Activated T-cell treated with anti-CD3 and anti-CD28 coated beads, Interleukin-2, amount 50 U/mL, for 1 hour (primary cell): ENCODE data around the gene BMPR1B.
"Not testable (repeated sequence)": the region's sequence is repeated elsewhere in the genome, so short reads cannot be mapped to it uniquely, and the experiment has no call there.

Experiments
- DNase-seq: peaks from one replicate; pipeline ENCODE4 v3.0.0-alpha.2; 2020

Gene BMPR1B

GRCh38 chr4:95049551-95050233 lies 291.9 kb downstream of the BMPR1B start:
- DNase-seq: no peak

DNA sequence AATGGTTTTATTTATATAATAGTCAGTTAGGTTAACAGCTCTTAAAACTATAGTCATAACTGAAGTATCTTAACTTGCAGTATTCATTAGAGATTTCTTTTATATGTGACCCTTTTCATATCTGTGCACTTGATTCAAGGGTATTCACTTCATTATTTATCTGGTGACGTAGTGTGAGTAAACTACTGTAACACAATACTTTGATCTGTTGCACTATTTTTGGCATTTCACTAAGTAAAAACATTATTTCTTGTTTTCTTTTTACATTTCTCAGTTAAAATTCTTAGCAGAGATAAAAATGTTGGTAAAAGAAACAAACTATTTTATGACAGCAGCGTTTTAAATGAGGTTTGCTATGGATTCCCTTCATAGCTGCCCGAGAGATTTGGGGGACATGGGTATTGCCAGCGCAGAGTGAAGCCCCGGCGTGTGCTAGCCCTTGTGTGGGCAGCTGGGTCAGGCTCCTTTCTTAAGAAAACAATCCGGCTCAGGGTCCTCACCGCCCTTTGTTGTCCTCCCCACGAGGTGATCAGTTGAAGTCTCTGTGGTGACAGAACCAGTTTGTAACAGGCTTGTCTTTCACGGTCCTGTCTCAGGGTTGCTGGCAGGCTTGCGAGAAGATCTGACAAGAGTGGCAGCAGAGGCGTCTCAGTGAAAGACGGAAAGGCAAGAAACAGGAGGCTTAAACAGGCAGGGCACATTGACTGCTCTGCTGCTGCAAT lies 293.4 kb downstream of the BMPR1B start:
- DNase-seq: no peak

- DNase-seq: no peak
These were observed 293.9 kb downstream of the BMPR1B start for GRCh38 chr4:95051702-95052020.

- DNase-seq: no peak
These were observed 301.2 kb downstream of the BMPR1B start for GRCh38 chr4:95058991-95059390.

DNA sequence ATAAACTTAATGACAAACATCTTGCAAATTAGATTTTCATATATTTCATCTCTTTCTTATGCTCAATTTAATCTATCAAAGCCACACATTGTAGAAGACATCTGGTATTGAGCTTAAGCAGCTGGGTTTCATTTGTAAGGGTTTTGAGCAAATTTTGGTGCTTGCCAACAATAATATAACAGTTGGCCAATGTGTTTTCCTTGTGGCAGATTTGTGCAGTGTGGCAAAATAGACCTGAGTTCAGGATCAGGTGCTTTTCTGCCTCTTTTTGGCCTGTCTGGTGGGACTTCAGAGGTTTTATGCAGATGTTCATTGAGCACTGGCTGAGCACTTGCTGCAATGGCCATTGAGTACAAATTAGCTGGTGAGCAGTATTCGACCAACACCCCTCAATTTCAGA lies 301.9 kb downstream of the BMPR1B start:
- no peak for DNase-seq

DNA sequence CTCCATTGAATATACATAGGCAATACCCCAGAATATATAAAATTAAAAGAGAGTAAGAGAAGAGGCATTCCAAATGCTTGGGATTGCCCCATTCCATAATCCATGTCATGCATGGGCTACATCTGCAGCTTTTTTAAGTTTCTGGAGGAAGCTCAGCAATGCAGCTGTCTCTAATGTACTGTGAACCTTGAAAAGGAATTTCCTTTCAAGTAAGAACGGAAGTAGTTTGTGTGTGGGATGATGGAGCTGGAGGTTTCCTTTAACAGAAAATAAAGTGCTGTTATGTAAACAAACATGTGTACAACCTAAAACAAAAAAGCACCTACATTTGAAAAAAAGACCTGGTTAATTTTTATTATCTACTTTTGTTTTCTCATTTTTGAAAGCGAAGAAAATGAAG lies 303.5 kb downstream of the BMPR1B start:
- no peak for DNase-seq

GRCh38 chr4:95061801-95062200 lies 304.0 kb downstream of the BMPR1B start:
- DNase-seq: not testable (repeated sequence)

- DNase-seq: no peak
These were observed 308.3 kb downstream of the BMPR1B start for GRCh38 chr4:95066050-95066449.

- DNase-seq: no peak
These were observed 310.6 kb downstream of the BMPR1B start for GRCh38 chr4:95068401-95068800.

DNA sequence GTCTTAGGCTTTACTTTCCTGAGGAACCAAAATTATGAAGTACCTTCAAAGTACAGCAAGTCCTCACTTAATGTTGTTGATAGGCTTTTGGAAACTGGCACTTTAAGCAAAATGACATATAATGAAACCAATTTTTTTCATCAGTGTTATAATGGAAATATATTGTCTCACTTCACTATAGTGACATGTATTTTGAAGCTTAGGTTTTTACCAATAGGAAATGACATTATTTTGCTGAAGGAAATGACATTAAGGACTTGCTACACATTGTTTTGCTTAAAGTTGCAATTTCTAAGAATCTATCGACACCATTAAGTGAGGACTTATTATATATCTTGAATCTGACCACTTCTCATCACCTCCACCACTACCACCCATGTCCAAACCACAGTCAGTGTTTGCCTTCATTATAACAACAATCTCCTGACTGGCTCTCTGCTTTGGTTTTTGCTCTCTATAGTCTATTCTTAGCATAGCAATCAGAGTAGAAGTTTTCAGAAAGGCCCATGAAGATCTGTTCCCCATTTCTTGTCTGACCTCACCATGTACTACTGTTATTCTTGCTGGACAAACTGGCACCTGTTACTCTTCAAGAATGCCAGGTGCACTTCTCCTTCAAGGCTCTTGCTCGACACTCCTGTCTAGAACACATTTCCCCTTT lies 311.2 kb downstream of the BMPR1B start:
- DNase-seq: no peak

DNA sequence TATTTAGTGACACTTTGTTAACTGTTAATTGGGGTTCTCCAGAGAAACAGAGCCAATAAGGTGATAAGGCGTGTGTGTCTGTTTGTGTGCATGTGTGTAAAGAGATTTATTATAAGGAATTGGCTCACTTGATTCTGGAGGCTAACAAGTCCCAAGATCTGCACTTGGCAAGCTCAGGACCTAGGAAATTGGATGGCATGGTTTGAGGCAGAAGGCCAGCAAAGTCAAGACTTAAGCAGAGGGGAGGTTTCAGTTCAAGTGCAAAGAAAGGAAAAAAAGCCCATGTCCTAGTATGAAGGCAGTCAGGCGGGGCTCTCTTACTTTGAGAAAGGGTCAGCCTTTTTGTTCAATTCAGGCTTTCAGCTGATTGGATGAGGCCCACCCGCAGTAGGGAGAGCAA lies 314.1 kb downstream of the BMPR1B start:
- no peak for DNase-seq

GRCh38 chr4:95073646-95074045 lies 315.9 kb downstream of the BMPR1B start:
- DNase-seq: no peak

DNA sequence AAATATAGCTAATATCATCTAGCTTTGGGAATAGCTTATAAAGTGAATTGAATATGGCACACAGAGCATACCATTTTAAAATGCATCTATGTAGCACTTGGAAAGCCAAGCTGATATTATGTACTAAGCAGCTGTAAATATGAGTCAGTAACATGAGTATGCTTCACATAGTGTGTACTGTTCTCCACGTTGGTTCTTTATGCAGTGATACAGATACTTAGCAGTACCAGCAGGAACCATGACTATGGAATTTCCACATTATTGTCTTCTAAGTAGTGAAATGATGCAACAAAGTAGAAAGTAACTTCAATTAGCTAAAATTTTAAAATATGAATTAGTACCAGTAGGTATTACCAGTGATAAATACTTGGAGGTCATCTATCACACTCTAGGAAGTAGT lies 320.1 kb downstream of the BMPR1B start:
- no peak for DNase-seq

- DNase-seq: no peak
These were observed 323.2 kb downstream of the BMPR1B start for GRCh38 chr4:95080969-95081368.

GRCh38 chr4:95084584-95084983 lies 326.8 kb downstream of the BMPR1B start:
- no peak for DNase-seq

DNA sequence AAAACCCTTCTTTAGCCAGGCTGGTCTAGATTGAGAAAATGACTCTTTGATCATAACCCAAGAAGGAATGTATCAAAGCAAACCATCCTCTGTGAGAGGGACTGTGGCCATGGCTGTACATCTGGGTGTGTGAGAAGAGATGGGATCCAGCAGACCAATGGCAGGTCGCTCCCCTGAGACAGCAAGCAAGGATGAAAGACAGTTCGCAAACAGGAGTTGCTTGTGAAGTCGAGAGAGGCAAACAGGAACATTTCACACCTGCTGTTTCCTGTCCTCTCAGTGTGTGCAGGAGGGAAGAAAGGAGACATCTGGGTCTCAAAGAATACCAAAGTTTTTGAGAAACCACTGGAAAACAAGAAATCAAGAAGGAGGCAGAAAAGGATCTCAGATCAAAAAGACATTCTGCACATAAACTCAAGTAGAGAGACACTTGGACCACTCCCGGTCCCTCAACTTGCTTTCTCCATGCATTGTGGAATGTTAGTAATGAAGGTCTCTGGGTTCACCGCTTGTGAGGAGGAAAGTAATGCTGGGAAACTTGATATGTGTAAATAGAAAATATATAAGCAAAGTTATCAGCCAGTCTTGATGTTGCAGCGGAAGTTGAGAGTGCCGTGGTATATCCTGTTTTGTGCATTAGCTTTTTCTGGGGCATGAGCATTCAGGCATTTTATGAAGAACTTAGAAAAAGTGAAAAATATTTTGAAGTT lies 327.5 kb downstream of the BMPR1B start:
- DNase-seq: no peak

- no peak for DNase-seq
These were observed 328.8 kb downstream of the BMPR1B start for GRCh38 chr4:95086551-95086950.

GRCh38 chr4:95087657-95088455 lies 330.1 kb downstream of the BMPR1B start:
- DNase-seq: no peak

DNA sequence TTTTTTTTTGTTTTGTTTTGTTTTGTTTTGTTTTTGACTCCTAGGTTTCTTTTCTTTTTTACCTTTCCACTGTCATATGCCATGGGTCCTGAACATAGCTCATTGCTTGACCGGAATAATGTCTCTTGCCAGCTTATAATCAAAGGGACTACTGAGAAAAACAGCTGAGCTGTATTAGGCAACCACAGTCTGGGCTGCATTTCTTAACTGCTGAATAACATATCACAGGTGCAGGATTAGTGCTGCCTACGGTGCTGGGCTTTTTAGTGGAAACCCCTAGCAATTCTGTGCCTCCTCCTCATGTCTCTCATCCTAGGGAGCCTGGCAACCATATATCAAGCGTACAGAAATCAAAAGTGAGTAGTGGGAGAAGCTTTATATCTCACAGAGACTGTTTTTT lies 333.5 kb downstream of the BMPR1B start:
- no peak for DNase-seq

- no peak for DNase-seq
These were observed 335.0 kb downstream of the BMPR1B start for GRCh38 chr4:95092766-95093165.

DNA sequence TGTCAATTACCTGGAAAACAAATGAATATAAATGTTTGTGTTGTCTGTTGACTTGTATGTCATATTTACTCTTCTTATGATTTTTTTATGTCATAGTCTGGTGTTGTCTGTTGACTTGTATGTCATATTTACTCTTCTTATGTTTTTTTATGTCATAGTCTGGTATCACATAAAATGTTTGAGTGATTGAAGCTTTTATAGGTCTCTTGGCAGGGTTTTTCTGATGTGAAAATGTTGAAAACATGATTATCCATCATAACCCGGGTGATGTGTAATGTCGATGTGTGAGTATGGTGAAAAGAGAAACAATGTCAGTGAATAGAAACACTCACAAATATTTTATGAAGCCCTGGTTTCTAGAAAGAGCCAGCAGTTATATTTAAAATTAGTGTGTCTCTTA lies 335.7 kb downstream of the BMPR1B start:
- no peak for DNase-seq
